K562 (cell line): ENCODE results near the gene LYST. TPM values are rescaled to one million over a fixed set of nuclear protein-coding genes. Genes with fewer than 3 reads are reported as not detected.
"Not testable (repeated sequence)": the region's sequence is repeated elsewhere in the genome, so short reads cannot be mapped to it uniquely, and the experiment has no call there.

Source experiments
- ATAC-seq: fragments of 200-7000 bp; cut with Tn5 transposase; 3 replicates; pipeline ENCODE4 v1.9.1; 2020; ENCODE audit warnings: moderate library complexity
- BruUV-seq: library from RNA; stranded (reverse); fragments of 400-500 nt; replicated peaks from 2 replicates; lab custom pipeline; 2021; lab: Mats Ljungman, UMichigan
- CTCF ChIA-PET: fragments of 300-600 bp; formaldehyde crosslinking; extraction: SDS; loops from one replicate; lab custom pipeline; 2021; ENCODE audit warnings: low intra/inter-chr PET ratio; lab: Yijun Ruan, JAX
- POLR2A ChIA-PET: fragments of 300-600, 350-650 bp; sonication (Branson Sonifier 250); formaldehyde crosslinking; extraction: SDS; loops from one replicate; lab custom pipeline; 2021; ENCODE audit warnings: antibody characterized with exemption, inconsistent platforms; lab: Yijun Ruan, JAX
- DNase-seq, 4 experiments: peaks; one replicate each; pipeline versions ENCODE4 v3.0.0 to v3.0.0-alpha.2; 2011 to 2018; ENCODE audit warnings: low spot score in 3 of 4, mixed read lengths in 3 of 4; ENCODE audit errors: extremely low read depth in 1 of 4
- FAIRE-seq: peaks from 2 replicates; lab custom pipeline; 2011; peaks lifted over from hg19 to GRCh38; lab: Jason Lieb, UNC
- H2AFZ ChIP-seq: 2 replicates; pipeline ENCODE4 v1.6.0; 2011; ENCODE audit warnings: low read depth, low read length, control low read depth, inconsistent platforms
- H3K27ac ChIP-seq: fragments of 200-600 bp; 3 replicates; pipeline ENCODE4 v1.8.0; 2011; ENCODE audit warnings: low read depth, mild to moderate bottlenecking, control low read depth, inconsistent platforms, low read length, moderate library complexity, mixed read lengths; ENCODE audit errors: extremely low read depth
- H3K27me3 ChIP-seq, 2 experiments: fragments of 300-600 bp in 1 of 2; 2 replicates in 1 of 2; 3 replicates in 1 of 2; pipeline versions ENCODE4 v1.6.0 to v1.8.0; 2011; ENCODE audit warnings: inconsistent platforms in 2 of 2, low read length in 2 of 2, mild to moderate bottlenecking in 1 of 2, mixed read lengths in 1 of 2, moderate library complexity in 1 of 2; ENCODE audit not compliant: control insufficient read depth in 2 of 2, insufficient read depth in 2 of 2
- H3K36me3 ChIP-seq: fragments of 300-600 bp; 3 replicates; pipeline ENCODE4 v1.8.0; 2011; ENCODE audit warnings: mild to moderate bottlenecking, low read length, inconsistent platforms; ENCODE audit not compliant: control insufficient read depth, insufficient read depth
- H3K4me1 ChIP-seq, 2 experiments: fragments of 200-600 bp in 1 of 2; replicated peaks in 1 of 2; 2 replicates in 1 of 2; 3 replicates in 1 of 2; pipeline versions ENCODE4 v1.5.1 to v1.8.0; 2011; ENCODE audit warnings: inconsistent platforms in 2 of 2, low read length in 2 of 2, mild to moderate bottlenecking in 1 of 2, mixed read lengths in 1 of 2, moderate library complexity in 1 of 2; ENCODE audit not compliant: control insufficient read depth in 2 of 2, insufficient read depth in 2 of 2
- H3K4me2 ChIP-seq: 2 replicates; pipeline ENCODE4 v1.6.1; 2011; ENCODE audit warnings: low read length, control low read depth, inconsistent platforms, mixed read lengths; ENCODE audit not compliant: insufficient read depth
- H3K4me3 ChIP-seq: fragments of 200-600 bp; sonication (generic), shearing (Covaris generic); 2 replicates; pipeline ENCODE4 v1.5.1; 2016; ENCODE audit warnings: control low read depth, inconsistent platforms
- H3K79me2 ChIP-seq: fragments of 200-600 bp; 3 replicates; pipeline ENCODE4 v1.8.0; 2011; ENCODE audit warnings: low read length, inconsistent platforms; ENCODE audit not compliant: control insufficient read depth, insufficient read depth
- H3K9ac ChIP-seq, 2 experiments: 2 replicates each; pipeline versions ENCODE4 v1.6.0 to v1.6.1; 2011; ENCODE audit warnings: low read depth in 2 of 2, low read length in 2 of 2, control low read depth in 1 of 2, inconsistent platforms in 1 of 2, mild to moderate bottlenecking in 1 of 2, mixed read lengths in 1 of 2; ENCODE audit not compliant: insufficient read depth in 1 of 2
- H3K9me1 ChIP-seq: one replicate; pipeline ENCODE4 v1.6.0; 2011; ENCODE audit warnings: inconsistent platforms, mild to moderate bottlenecking, low read length, moderate library complexity; ENCODE audit not compliant: control insufficient read depth, insufficient read depth
- H3K9me3 ChIP-seq: replicated peaks from 2 replicates; pipeline ENCODE4 v1.5.1; 2011; ENCODE audit warnings: low read depth, low read length, inconsistent platforms; ENCODE audit not compliant: control insufficient read depth, insufficient read depth
- H4K20me1 ChIP-seq: replicated peaks from 2 replicates; pipeline ENCODE4 v1.6.1; 2011; ENCODE audit warnings: low read length, inconsistent platforms, mixed read lengths; ENCODE audit not compliant: control insufficient read depth, insufficient read depth
- CBFA2T2 ChIP-seq: fragments of 450-650 bp; conservative IDR thresholded peaks from 2 replicates; pipeline ENCODE4 v1.6.1; 2017; ENCODE audit warnings: mild to moderate bottlenecking
- KDM1A ChIP-seq, 2 experiments: fragments of 450-650 bp; IDR thresholded peaks; 2 replicates each; pipeline ENCODE4 v1.6.1; 2016; ENCODE audit warnings: mild to moderate bottlenecking in 2 of 2
- RAD51 ChIP-seq: fragments of 450-650 bp; IDR thresholded peaks from 2 replicates; pipeline ENCODE4 v1.7.1; 2016; ENCODE audit warnings: low read depth, mild to moderate bottlenecking, borderline replicate concordance
- TOE1 ChIP-seq, 2 experiments: fragments of 450-650 bp in 1 of 2; sonication (generic) in 1 of 2; formaldehyde crosslinking in 1 of 2; IDR thresholded peaks; 2 replicates each; pipeline versions ENCODE4 v1.7.1 to v1.8.0; 2016 to 2022; ENCODE audit warnings: borderline replicate concordance in 2 of 2, mild to moderate bottlenecking in 2 of 2, antibody characterized with exemption in 1 of 2, inconsistent platforms in 1 of 2, low read depth in 1 of 2, missing genetic modification reagents in 1 of 2, moderate library complexity in 1 of 2
- USF2 ChIP-seq: sonication (generic); formaldehyde crosslinking; IDR thresholded peaks from 2 replicates; pipeline ENCODE4 v1.5.0; 2020; ENCODE audit warnings: missing genetic modification reagents
- YY1 ChIP-seq, 3 experiments: IDR thresholded peaks; 2 replicates each; pipeline ENCODE4 v1.6.1; 2011; ENCODE audit warnings: low read length in 2 of 3, mild to moderate bottlenecking in 2 of 3, moderate library complexity in 2 of 3, borderline replicate concordance in 1 of 3, control low read depth in 1 of 3, low read depth in 1 of 3; ENCODE audit not compliant: insufficient read depth in 3 of 3, insufficient replicate concordance in 2 of 3, control insufficient read depth in 1 of 3, insufficient read length in 1 of 3; ENCODE audit errors: extremely low read depth in 1 of 3
- ZKSCAN1 ChIP-seq: fragments of 150-350 bp; IDR thresholded peaks from 2 replicates; pipeline ENCODE4 v1.6.1; 2016; ENCODE audit warnings: low read depth, low read length
- ZNF146 ChIP-seq: IDR thresholded peaks from one replicate; pipeline ENCODE4 v1.6.1; 2018; ENCODE audit warnings: missing compliant biosample characterization; ENCODE audit not compliant: unreplicated experiment
- ZSCAN29 ChIP-seq: fragments of 450-650 bp; IDR thresholded peaks from 2 replicates; pipeline ENCODE4 v1.6.1; 2017
- WGBS: fragments of 100-300 bp; shearing (Covaris generic); methylation state at CpG from one replicate; pipeline ENCODE4 v1.1.6; 2016; ENCODE audit warnings: low coverage, mixed read lengths; ENCODE audit not compliant: insufficient coverage; ENCODE audit errors: missing lambda C conversion rate; 5-methylcytosine and 5-hydroxymethylcytosine counted together
- in situ Hi-C: fragments of 300-500 bp; cut with MboI; formaldehyde crosslinking; loops from 4 replicates; pipeline ENCODE4 v1.15.0; 2018; ENCODE audit warnings: inconsistent platforms, mixed read lengths
- intact Hi-C: fragments of 100-400 bp; cut with micrococcal nuclease; formaldehyde crosslinking; loops from 2 replicates; pipeline ENCODE4 v1.14.2; 2022
- polyA plus RNA-seq, 8 experiments: library from polyadenylated mRNA; depleted of rRNA in 4 of 8; stranded (reverse) in 5 of 8; unstranded in 3 of 8; fragments of >200 nt; fragmentation: Nextera tagmentation in 2 of 8; fragmentation: Illumina TruSeq in 1 of 8; extraction: Ambion mirVana in 2 of 8; extraction: Trizol in 1 of 8; gene quantifications; 2 replicates each; pipeline versions ENCODE4 v1.2.1 to v1.2.3, GENCODE V29; 2011 to 2014; ENCODE audit warnings: inconsistent platforms in 1 of 8, missing spikeins in 1 of 8
- total RNA-seq, 7 experiments: library from RNA; depleted of rRNA in 6 of 7; stranded (reverse); fragments of >200 nt in 6 of 7; fragmentation: Illumina TruSeq in 2 of 7; extraction: Trizol in 2 of 7; gene quantifications; 2 replicates each; pipeline versions ENCODE4 v1.2.1 to v1.2.3, GENCODE V29; 2011 to 2021; ENCODE audit warnings: low replicate concordance in 1 of 7
- TF ChIP-seq, protein P1 (sequence below): fragments of 450-650 bp; formaldehyde crosslinking; IDR thresholded peaks from 2 replicates; pipeline ENCODE4 v1.4.0; 2020; ENCODE audit warnings: mild to moderate bottlenecking, mixed read lengths

Gene LYST
- total and polyA plus RNA-seq, 9 of the 15 experiments (the other 6 are each of a cell fraction or from before 2014, with no cell fraction given): 0.73 to 2.4 (median 1.4) TPM

DNA sequence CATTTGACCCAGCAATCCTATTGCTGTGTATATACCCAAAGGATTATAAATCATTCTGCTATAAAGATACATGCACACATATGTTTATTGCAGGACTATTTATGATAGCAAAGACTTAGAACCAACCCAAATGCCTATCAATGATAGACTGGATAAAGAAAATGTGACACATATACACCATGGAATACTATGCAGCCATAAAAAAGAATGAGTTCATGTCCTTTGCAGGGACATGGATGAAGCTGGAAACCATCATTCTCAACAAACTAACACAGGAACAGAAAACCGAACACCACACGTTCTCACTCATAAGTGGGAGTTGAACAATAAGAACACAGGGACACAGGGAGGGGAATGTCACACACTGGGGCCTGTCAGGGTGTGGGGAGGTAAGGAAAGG lies 37.1 kb upstream of the LYST start:
- intact Hi-C loops, CTCF ChIA-PET, H3K36me3 ChIP-seq, H3K4me3 ChIP-seq, H3K79me2 ChIP-seq, H3K9ac ChIP-seq, in situ Hi-C loops, H3K4me1 ChIP-seq, BruUV-seq, H3K27ac ChIP-seq, POLR2A ChIA-PET, DNase-seq, H2AFZ ChIP-seq, H3K9me1 ChIP-seq, H3K9me3 ChIP-seq, H3K4me2 ChIP-seq, H4K20me1 ChIP-seq, FAIRE-seq, ATAC-seq: not testable (repeated sequence)
- 0% methylated on average over 2 of the region's 2 CpGs for WGBS
- peaks cover 12 to 22% of the 10 kb centered on the region in 2 experiments; a peak in 4 of 5 replicates for H3K27me3 ChIP-seq
- TF ChIP-seq KDM1A (IDR thresholded peaks at IDR 0.05) (0 out of 4 replicates have a peak, but pooled peaks of 1 of the 2 experiments have one; percentile 9), ZNF146 (CRISPR knock-in tag) (peak; percentile 22)

- H3K27me3 ChIP-seq: peaks cover 16 to 24% of the 10 kb centered on the region in 2 experiments; a peak in 4 of 5 replicates
- ChIA-PET POLR2A (interaction anchor here (0.9 kb wide), 1 partner anchor 9 kb away, joined by 3 read pairs; no protein-coding TSS in a partner anchor), CTCF (no interaction called here)
- H3K79me2 ChIP-seq: no peaks in the 10 kb centered on the region
- intact Hi-C loops: no loop called here
- no peak overlapping the region for H3K4me3 ChIP-seq
- ATAC-seq (no peak), FAIRE-seq (no peak), DNase-seq (no peak)
- BruUV-seq: no TSS peak
- no peak overlapping the region for H3K9ac ChIP-seq
- no peaks in the 10 kb centered on the region for H3K36me3 ChIP-seq
- WGBS: 1% methylated on average over 7 of the region's 7 CpGs
- H3K9me1 ChIP-seq: no peaks in the 10 kb centered on the region
- H4K20me1 ChIP-seq: 0 out of 2 replicates have a peak, but pooled peaks cover 4% of the 10 kb centered on the region
- peak overlapping the region; percentile 16; the same call in 1 of the 2 replicates for H2AFZ ChIP-seq
- no peak overlapping the region for H3K4me2 ChIP-seq
- H3K27ac ChIP-seq: no peak overlapping the region
- TF ChIP-seq ZKSCAN1: 0 out of 2 replicates have a peak, but pooled peaks have one; percentile 16
- peak in 1 of 3 experiments; percentile 45 for TF ChIP-seq YY1 (IDR thresholded peaks at IDR 0.05; ENCODE audit: borderline replicate concordance in 1 of 3, control insufficient read depth in 1 of 3, extremely low read depth in 1 of 3, insufficient read depth in 3 of 3, insufficient read length in 1 of 3, insufficient replicate concordance in 2 of 3, low read depth in 1 of 3, low read length in 2 of 3)
- TF ChIP-seq CBFA2T2: peak; percentile 50
- TF ChIP-seq KDM1A (IDR thresholded peaks at IDR 0.05): no peak
- no peak for TF ChIP-seq ZSCAN29
- TF ChIP-seq RAD51: peak; percentile 83
- TF ChIP-seq, protein P1, sequence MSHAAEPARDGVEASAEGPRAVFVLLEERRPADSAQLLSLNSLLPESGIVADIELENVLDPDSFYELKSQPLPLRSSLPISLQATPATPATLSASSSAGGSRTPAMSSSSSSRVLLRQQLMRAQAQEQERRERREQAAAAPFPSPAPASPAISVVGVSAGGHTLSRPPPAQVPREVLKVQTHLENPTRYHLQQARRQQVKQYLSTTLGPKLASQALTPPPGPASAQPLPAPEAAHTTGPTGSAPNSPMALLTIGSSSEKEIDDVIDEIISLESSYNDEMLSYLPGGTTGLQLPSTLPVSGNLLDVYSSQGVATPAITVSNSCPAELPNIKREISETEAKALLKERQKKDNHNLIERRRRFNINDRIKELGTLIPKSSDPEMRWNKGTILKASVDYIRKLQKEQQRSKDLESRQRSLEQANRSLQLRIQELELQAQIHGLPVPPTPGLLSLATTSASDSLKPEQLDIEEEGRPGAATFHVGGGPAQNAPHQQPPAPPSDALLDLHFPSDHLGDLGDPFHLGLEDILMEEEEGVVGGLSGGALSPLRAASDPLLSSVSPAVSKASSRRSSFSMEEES (CRISPR knock-in tag): peak; percentile 95
- TF ChIP-seq USF2 (CRISPR knock-in tag): peak; percentile 53
- peak; percentile 76 for TF ChIP-seq TOE1 (IDR thresholded peaks at IDR 0.05; ENCODE audit: borderline replicate concordance)
- TF ChIP-seq TOE1 (CRISPR knock-in tag; IDR thresholded peaks at IDR 0.05; ENCODE audit: borderline replicate concordance, low read depth): no peak
- H3K4me1 ChIP-seq: peaks cover 0 to 2% of the 10 kb centered on the region in 2 experiments; a peak in 1 of 5 replicates
- in situ Hi-C loops: no loop called here
- no peaks in the 10 kb centered on the region for H3K9me3 ChIP-seq
Measured at GRCh38 chr1:235902677-235903542, 36.2 kb upstream of the LYST start.
